Measurements from ENCODE around the gene FAM236D. TPM values are rescaled to one million over a fixed set of nuclear protein-coding genes. Genes with fewer than 3 reads are reported as not detected.
"Not testable (repeated sequence)": the region's sequence is repeated elsewhere in the genome, so short reads cannot be mapped to it uniquely, and the experiment has no call there.

FAM236D gene
- total and polyA plus RNA-seq, 4 donors, result not detected

DNA sequence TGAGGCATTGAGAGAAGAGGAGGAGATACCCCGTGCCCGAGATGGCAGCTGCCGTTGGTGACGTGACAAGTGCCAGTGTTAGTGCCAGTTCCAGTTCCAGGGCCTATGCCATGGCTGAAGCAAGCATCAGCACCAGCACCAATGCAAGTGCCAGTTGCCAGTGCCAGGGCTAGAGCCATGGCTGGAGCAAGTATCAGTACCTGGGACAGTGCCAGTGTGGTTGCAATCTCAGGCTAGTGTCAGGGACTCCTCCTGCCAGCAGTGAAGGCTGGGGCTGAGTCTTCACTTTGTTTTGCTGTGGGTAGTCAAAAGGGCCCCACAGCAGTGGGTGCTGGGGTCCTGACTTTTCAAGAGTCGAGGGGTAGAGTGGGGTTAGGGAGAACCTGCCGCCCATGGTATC, 29.9 kb downstream of the FAM236D start:
- WGBS, 2 donors, result no CpG with 5 or more reads among the region's 6 CpGs
- H3K9ac ChIP-seq (ENCODE audit: insufficient read depth in 1 of 2, low read length in 2 of 2); H3K36me3 ChIP-seq (ENCODE audit: control insufficient read depth in 4 of 4, insufficient read depth in 4 of 4, low read length in 4 of 4); DNase-seq; H3K9me3 ChIP-seq (ENCODE audit: control insufficient read depth in 4 of 4, insufficient read depth in 3 of 4, low read length in 3 of 4); H3K4me1 ChIP-seq (ENCODE audit: control insufficient read depth in 5 of 5, insufficient read depth in 5 of 5, low read length in 5 of 5); ATAC-seq (ENCODE audit: insufficient read depth, low FRiP score); H3K27me3 ChIP-seq (ENCODE audit: control insufficient read depth in 3 of 3, insufficient read depth in 3 of 3, low read length in 2 of 3); H3K4me3 ChIP-seq; H3K27ac ChIP-seq (ENCODE audit: low read depth in 1 of 2, low read length in 1 of 2): not testable (repeated sequence)

DNA sequence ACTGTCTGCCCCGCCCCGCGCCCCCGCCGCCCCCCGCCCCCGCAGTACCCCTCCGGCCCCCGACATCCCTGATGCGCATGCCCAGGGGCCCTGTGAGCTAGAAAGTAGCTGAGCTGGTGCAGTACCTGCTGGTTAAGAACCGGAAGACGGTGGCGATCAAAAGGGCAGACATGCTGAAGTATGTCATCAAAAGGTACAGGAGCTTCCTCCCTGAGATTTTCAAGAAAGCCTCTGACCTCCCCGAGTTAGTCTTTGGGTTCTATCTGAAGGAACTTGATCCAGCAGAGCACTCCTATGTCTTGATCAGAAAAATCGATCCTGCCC, 30.6 kb downstream of the FAM236D start:
- H3K4me1 ChIP-seq (ENCODE audit: control insufficient read depth in 5 of 5, insufficient read depth in 5 of 5, low read length in 5 of 5); H3K27ac ChIP-seq (ENCODE audit: low read depth in 1 of 2, low read length in 1 of 2); H3K9ac ChIP-seq (ENCODE audit: insufficient read depth in 1 of 2, low read length in 2 of 2); H3K4me3 ChIP-seq; H3K27me3 ChIP-seq (ENCODE audit: control insufficient read depth in 3 of 3, insufficient read depth in 3 of 3, low read length in 2 of 3); H3K9me3 ChIP-seq (ENCODE audit: control insufficient read depth in 4 of 4, insufficient read depth in 3 of 4, low read length in 3 of 4); H3K36me3 ChIP-seq (ENCODE audit: control insufficient read depth in 4 of 4, insufficient read depth in 4 of 4, low read length in 4 of 4); DNase-seq: not testable (repeated sequence)
- no CpG with 5 or more reads among the region's 15 CpGs for WGBS, 2 donors
- ATAC-seq (ENCODE audit: insufficient read depth, low FRiP score), result peak; percentile 29

DNA sequence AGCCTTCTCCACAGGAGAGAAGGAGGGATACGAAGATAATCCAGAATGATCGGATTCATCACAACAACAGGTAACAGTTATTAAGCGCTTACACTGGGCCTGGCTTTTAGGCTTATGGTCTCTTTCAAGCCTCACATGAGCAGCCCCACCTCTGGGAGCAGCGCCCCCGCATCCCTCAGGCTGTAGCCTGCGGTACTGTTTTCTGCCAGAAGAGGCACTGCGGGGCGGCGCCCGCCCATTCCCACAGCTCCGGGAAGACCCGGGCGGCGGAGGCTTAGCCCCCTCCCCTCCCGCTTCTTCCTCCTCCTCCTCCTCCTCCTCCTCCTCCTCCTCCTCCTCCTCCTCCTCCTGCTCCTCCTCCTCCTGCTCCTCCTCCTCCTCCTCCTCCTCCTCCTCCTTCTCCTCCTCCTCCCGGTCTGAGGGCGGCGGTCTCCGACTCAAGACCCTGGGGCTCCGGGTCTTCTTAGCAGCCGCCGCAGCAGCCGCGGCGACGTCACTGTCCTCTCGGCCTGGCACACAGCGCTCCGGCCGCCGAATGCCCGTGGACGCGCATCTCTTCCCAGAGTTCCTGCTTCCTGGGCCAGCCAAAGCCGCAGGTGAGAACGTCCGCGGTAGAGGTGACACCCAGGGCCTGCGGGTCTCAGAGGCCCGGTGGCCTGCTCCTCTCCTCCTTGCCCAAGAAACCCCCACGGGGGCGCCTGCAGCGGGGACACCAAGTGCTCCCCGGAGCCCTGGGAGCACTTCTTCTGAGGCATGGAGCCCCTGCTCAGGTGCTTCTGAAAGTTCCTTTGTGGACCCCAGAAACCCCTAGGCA, 31.1 kb downstream of the FAM236D start, which contains the start of gene DMRTC1B:
Gene DMRTC1B (plus strand): TSS at position 238 of the 814 bp plus-strand sequence. CDS start 68,246 bp downstream, outside the sequence.
- H3K27me3 ChIP-seq (ENCODE audit: control insufficient read depth in 3 of 3, insufficient read depth in 3 of 3, low read length in 2 of 3); H3K27ac ChIP-seq (ENCODE audit: low read depth in 1 of 2, low read length in 1 of 2); H3K9me3 ChIP-seq (ENCODE audit: control insufficient read depth in 4 of 4, insufficient read depth in 3 of 4, low read length in 3 of 4); DNase-seq; H3K36me3 ChIP-seq (ENCODE audit: control insufficient read depth in 4 of 4, insufficient read depth in 4 of 4, low read length in 4 of 4); H3K9ac ChIP-seq (ENCODE audit: insufficient read depth in 1 of 2, low read length in 2 of 2); H3K4me3 ChIP-seq; H3K4me1 ChIP-seq (ENCODE audit: control insufficient read depth in 5 of 5, insufficient read depth in 5 of 5, low read length in 5 of 5): not testable (repeated sequence)
- peak; percentile 58 for ATAC-seq (ENCODE audit: insufficient read depth, low FRiP score)
- no CpG with 5 or more reads among the region's 44 CpGs for WGBS, 2 donors

DNA sequence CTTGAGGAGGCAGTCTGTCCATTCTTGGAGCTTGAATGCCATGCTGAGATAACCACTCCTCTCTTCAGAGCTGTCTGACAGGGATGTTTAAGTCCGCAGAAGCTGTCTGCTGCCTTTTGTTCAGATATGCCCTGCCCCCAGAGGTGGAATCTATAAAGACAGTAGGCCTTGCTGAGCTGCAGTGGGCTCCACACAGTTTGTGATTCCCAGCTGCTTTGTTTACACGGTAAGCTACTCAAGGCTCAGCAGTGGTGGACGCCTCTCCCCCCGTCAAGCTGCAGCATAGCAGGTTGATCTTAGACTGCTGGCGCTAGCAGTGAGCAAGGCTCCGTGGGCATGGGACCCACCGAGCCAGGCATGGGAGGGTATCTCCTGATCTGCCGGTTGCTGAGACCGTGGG, 47.6 kb downstream of the FAM236D start:
- H3K36me3 ChIP-seq (ENCODE audit: control insufficient read depth in 4 of 4, insufficient read depth in 4 of 4, low read length in 4 of 4); H3K9me3 ChIP-seq (ENCODE audit: control insufficient read depth in 4 of 4, insufficient read depth in 3 of 4, low read length in 3 of 4); H3K27me3 ChIP-seq (ENCODE audit: control insufficient read depth in 3 of 3, insufficient read depth in 3 of 3, low read length in 2 of 3); H3K27ac ChIP-seq (ENCODE audit: low read depth in 1 of 2, low read length in 1 of 2); H3K4me3 ChIP-seq; DNase-seq; H3K4me1 ChIP-seq (ENCODE audit: control insufficient read depth in 5 of 5, insufficient read depth in 5 of 5, low read length in 5 of 5); ATAC-seq (ENCODE audit: insufficient read depth, low FRiP score); H3K9ac ChIP-seq (ENCODE audit: insufficient read depth in 1 of 2, low read length in 2 of 2): not testable (repeated sequence)
- no CpG with 5 or more reads among the region's 9 CpGs for WGBS, 2 donors

Other genes starting within 250 kb of the FAM236D start
- 10 to 100 TPM; 28.6 to 60.6 TPM for gene HDAC8, start 235.4 kb downstream of the FAM236D start, total RNA-seq
- 10 to 100 TPM; 17.4 to 48.5 TPM for gene HDAC8, start 235.4 kb downstream of the FAM236D start, polyA plus RNA-seq
- 1 to 10 TPM; 3.8 to 4.0 TPM for gene PHKA1, start 93.9 kb downstream of the FAM236D start, total RNA-seq
- 1 to 10 TPM; 1.1 to 2.5 TPM for gene PHKA1, start 93.9 kb downstream of the FAM236D start, polyA plus RNA-seq
- under 1 TPM; 0.43 to 0.71 TPM for gene DMRTC1B, start 31.3 kb downstream of the FAM236D start, total RNA-seq
- under 1 TPM; 0.35 to 0.96 TPM for gene DMRTC1B, start 31.3 kb downstream of the FAM236D start, polyA plus RNA-seq
- not detected for gene FAM236B, start 25.6 kb downstream of the FAM236D start, total RNA-seq
- gene FAM236B, start 25.6 kb downstream of the FAM236D start, polyA plus RNA-seq, result not detected
- not detected for gene FAM236C, start 104.4 kb upstream of the FAM236D start, total RNA-seq
- not detected for gene FAM236C, start 104.4 kb upstream of the FAM236D start, polyA plus RNA-seq
- not detected for gene FAM236A, start 130.0 kb upstream of the FAM236D start, total RNA-seq
- gene FAM236A, start 130.0 kb upstream of the FAM236D start, polyA plus RNA-seq, result not detected
- 1 to 10 TPM in 1 of 2 donors, not detected in 1; 1.2 TPM for gene DMRTC1, start 135.6 kb upstream of the FAM236D start, total RNA-seq
- gene DMRTC1, start 135.6 kb upstream of the FAM236D start, polyA plus RNA-seq, result under 1 TPM in 1 of 2 donors, not detected in 1; 0.23 TPM
- not detected for gene PABPC1L2B, start 194.7 kb upstream of the FAM236D start, total RNA-seq
- gene PABPC1L2B, start 194.7 kb upstream of the FAM236D start, polyA plus RNA-seq, result not detected

All from lung (tissue), 10 donors.